Measurements from ENCODE around the gene KCNN1. TPM values are rescaled to one million over a fixed set of nuclear protein-coding genes. Genes with fewer than 3 reads are reported as not detected.

The KCNN1 gene
- total and polyA plus RNA-seq, 9 of the 15 experiments (the other 6 are each of a cell fraction or from before 2014, with no cell fraction given): 0.01 to 6.2 (median 0.72) TPM

DNA sequence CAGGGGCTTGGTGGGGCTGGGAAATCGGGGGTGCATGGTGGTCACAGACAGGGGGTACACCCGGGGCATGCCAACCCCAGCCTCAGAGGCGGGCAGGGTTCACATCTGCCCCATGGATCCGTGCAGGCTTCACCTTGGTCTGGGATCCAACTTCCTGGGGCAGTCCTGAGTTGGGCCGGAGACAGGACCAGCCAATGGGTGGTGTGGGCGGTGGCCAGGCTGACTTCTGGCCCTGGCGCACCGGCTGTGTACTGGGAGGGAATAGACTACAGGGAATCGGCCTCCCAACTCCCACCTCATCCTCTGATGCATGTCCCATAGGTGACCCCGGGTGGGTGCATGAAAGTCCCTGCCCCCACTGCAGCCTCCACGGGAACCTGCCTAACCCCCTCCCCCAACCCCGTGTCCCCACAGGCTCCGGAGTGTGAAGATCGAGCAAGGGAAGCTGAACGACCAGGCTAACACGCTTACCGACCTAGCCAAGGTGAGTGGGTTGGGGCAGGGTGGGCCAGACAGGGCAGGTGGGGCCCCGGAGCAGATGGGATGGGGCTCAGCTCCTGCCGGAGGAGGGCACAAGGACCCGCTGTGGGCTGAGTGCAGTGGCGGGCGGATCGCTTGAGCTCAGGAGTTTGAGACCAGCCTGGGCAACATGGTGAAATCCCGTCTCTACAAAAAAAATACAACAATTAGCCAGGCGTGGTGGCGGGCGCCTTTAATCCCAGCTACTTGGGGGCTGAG is 26.3 kb downstream of the KCNN1 start:
- Histone ChIP-seq H3K79me2 (ENCODE audit: control insufficient read depth, insufficient read depth, low read length) (no peaks in the 10 kb centered on the region), H3K4me2 (ENCODE audit: insufficient read depth, low read length) (no peak overlapping the region), H3K27ac (ENCODE audit: extremely low read depth, low read depth, low read length) (no peak overlapping the region), H2AFZ (ENCODE audit: low read depth, low read length) (no peak overlapping the region), H3K27me3 (ENCODE audit: control insufficient read depth in 2 of 2, insufficient read depth in 2 of 2, low read length in 2 of 2) (no peaks in the 10 kb centered on the region), H3K4me3 (no peak overlapping the region), H3K9me3 (replicated peaks; ENCODE audit: control insufficient read depth, insufficient read depth, low read depth, low read length) (no peaks in the 10 kb centered on the region), H3K9ac (ENCODE audit: insufficient read depth in 1 of 2, low read depth in 2 of 2, low read length in 2 of 2) (peak overlapping the region in 1 of 2 experiments; percentile 23; a peak in 1 of 4 replicates), H4K20me1 (replicated peaks; ENCODE audit: control insufficient read depth, insufficient read depth, low read length) (no peaks in the 10 kb centered on the region), H3K9me1 (ENCODE audit: control insufficient read depth, insufficient read depth, low read length) (no peaks in the 10 kb centered on the region), H3K36me3 (ENCODE audit: control insufficient read depth, insufficient read depth, low read length) (no peaks in the 10 kb centered on the region), H3K4me1 (replicated peaks in 1 of 2; ENCODE audit: control insufficient read depth in 2 of 2, insufficient read depth in 2 of 2, low read length in 2 of 2) (peaks cover 3 to 31% of the 10 kb centered on the region in 2 experiments; a peak in 4 of 5 replicates)
- intact Hi-C loops (cut with micrococcal nuclease): no loop called here
- ATAC-seq: no peak
- ChIA-PET POLR2A (interaction anchor here (1.5 to 1.9 kb wide), 2 partner anchors 39 to 132 kb away, joined by 3 to 5 read pairs; no protein-coding TSS in a partner anchor), CTCF (ENCODE audit: low intra/inter-chr PET ratio) (no interaction called here)
- DNase-seq (ENCODE audit: extremely low read depth in 1 of 4, low spot score in 3 of 4): no peak
- in situ Hi-C loops (cut with MboI): loop anchor here (10.0 kb wide), 1 partner anchor 48 kb away; no protein-coding TSS in a partner anchor
- FAIRE-seq: no peak
- BruUV-seq (replicated peaks): no TSS peak
- WGBS (ENCODE audit: insufficient coverage, low coverage, missing lambda C conversion rate): 52% methylated on average over 22 of the region's 27 CpGs
- TF ChIP-seq ZNF12 (CRISPR knock-in tag; IDR thresholded peaks at IDR 0.05): no peak
- no peak for TF ChIP-seq CREB1 (IDR thresholded peaks at IDR 0.05)
- TF ChIP-seq CREB1 (CRISPR knock-in tag; IDR thresholded peaks at IDR 0.05): no peak
- TF ChIP-seq FOXM1 (IDR thresholded peaks at IDR 0.05; ENCODE audit: low read depth): no peak
- TF ChIP-seq FOXM1 (CRISPR knock-in tag; IDR thresholded peaks at IDR 0.05; ENCODE audit: low read depth): no peak
- TF ChIP-seq, protein P1, sequence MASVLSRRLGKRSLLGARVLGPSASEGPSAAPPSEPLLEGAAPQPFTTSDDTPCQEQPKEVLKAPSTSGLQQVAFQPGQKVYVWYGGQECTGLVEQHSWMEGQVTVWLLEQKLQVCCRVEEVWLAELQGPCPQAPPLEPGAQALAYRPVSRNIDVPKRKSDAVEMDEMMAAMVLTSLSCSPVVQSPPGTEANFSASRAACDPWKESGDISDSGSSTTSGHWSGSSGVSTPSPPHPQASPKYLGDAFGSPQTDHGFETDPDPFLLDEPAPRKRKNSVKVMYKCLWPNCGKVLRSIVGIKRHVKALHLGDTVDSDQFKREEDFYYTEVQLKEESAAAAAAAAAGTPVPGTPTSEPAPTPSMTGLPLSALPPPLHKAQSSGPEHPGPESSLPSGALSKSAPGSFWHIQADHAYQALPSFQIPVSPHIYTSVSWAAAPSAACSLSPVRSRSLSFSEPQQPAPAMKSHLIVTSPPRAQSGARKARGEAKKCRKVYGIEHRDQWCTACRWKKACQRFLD (CRISPR knock-in tag; IDR thresholded peaks at IDR 0.05): no peak
- TF ChIP-seq, protein P2, sequence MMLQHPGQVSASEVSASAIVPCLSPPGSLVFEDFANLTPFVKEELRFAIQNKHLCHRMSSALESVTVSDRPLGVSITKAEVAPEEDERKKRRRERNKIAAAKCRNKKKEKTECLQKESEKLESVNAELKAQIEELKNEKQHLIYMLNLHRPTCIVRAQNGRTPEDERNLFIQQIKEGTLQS (IDR thresholded peaks at IDR 0.05): no peak
- TF ChIP-seq, protein P2 (CRISPR knock-in tag; conservative IDR thresholded peaks at IDR 0.05): no peak
- no peak for TF ChIP-seq MEIS2 (IDR thresholded peaks at IDR 0.05; ENCODE audit: partially characterized antibody)
- TF ChIP-seq FOXA1 (IDR thresholded peaks at IDR 0.05; ENCODE audit: borderline replicate concordance): no peak
- no peak for TF ChIP-seq KLF13 (tag; IDR thresholded peaks at IDR 0.05; ENCODE audit: borderline replicate concordance, low read depth)
- no peak for TF ChIP-seq ELF2 (CRISPR knock-in tag; IDR thresholded peaks at IDR 0.05)
- TF ChIP-seq ZBTB7A (IDR thresholded peaks at IDR 0.05; ENCODE audit: borderline replicate concordance, control insufficient read depth, low read depth, low read length): no peak
- no peak for TF ChIP-seq ELF4 (CRISPR knock-in tag; IDR thresholded peaks at IDR 0.05)
- no peak for TF ChIP-seq KDM4B (IDR thresholded peaks at IDR 0.05; ENCODE audit: borderline replicate concordance in 2 of 2, low read depth in 1 of 2)
- TF ChIP-seq PML (IDR thresholded peaks at IDR 0.05; ENCODE audit: low read length): no peak
- TF ChIP-seq PYGO2 (tag; IDR thresholded peaks at IDR 0.05): no peak
- TF ChIP-seq, protein P3, sequence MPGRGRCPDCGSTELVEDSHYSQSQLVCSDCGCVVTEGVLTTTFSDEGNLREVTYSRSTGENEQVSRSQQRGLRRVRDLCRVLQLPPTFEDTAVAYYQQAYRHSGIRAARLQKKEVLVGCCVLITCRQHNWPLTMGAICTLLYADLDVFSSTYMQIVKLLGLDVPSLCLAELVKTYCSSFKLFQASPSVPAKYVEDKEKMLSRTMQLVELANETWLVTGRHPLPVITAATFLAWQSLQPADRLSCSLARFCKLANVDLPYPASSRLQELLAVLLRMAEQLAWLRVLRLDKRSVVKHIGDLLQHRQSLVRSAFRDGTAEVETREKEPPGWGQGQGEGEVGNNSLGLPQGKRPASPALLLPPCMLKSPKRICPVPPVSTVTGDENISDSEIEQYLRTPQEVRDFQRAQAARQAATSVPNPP (IDR thresholded peaks at IDR 0.05; ENCODE audit: borderline replicate concordance, insufficient read depth, insufficient read length): no peak
- no peak for TF ChIP-seq ZFP36 (IDR thresholded peaks at IDR 0.05; ENCODE audit: low read depth, low read length, partially characterized antibody)
- TF ChIP-seq ZNF696 (CRISPR knock-in tag; conservative IDR thresholded peaks at IDR 0.05): no peak
- TF ChIP-seq CBX5 (IDR thresholded peaks at IDR 0.05; ENCODE audit: borderline replicate concordance, low read depth): no peak

Measured in K562 (cell line).